GM21576 (cell line): ENCODE data around the gene NEU1.
"Not testable (repeated sequence)": the region's sequence is repeated elsewhere in the genome, so short reads cannot be mapped to it uniquely, and the experiment has no call there.

Experiments
- ATAC-seq: cut with Tn5 transposase; IDR thresholded peaks from one replicate; pipeline ENCODE4 v1.9.1; 2021; ENCODE audit warnings: mild to moderate bottlenecking, moderate library complexity; ENCODE audit not compliant: unreplicated experiment

NEU1 gene

GRCh38 chr6:31847276-31847978 lies 15.2 kb downstream of the NEU1 start:
- ATAC-seq, result no peak

- no peak for ATAC-seq
Measured at GRCh38 chr6:31844507-31844906, 18.1 kb downstream of the NEU1 start.

GRCh38 chr6:31842053-31842452 lies 20.6 kb downstream of the NEU1 start:
- no peak for ATAC-seq

DNA sequence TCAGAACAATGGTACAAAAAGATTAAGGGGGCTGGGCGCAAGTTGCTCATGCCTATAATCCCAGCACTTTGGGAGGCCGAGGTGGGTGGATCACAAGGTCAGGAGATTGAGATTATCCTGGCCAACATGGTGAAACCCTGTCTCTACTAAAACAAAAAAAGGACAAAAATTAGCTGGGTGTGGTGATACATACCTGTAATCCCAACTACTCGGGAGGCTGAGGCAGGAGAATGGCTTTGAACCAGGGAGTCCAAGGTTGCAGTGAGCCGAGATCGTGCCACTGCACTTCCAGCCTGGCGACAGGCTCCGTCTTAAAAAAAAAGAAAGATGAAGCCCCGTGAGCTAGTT lies 22.9 kb downstream of the NEU1 start:
- not testable (repeated sequence) for ATAC-seq

DNA sequence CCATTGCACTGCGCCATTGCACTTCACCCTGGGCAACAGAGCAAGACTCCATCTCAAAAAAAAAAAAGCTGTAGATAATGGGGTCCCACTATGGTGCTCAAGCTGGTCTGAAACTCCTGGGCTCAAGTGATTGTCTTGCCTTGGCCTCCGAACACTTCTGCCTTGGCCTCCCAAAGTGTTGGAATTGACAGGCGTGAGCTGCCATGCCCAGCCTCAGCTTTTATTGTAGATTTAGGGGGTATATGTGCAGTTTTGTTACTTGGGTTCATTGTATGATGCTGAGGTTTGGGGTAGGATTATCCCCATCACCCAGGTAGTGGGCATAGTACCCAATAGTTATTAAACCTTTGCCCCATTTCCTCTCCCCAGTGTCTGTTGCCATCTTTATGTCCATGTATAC lies 23.7 kb downstream of the NEU1 start:
- no peak for ATAC-seq

- ATAC-seq, result not testable (repeated sequence)
Measured at GRCh38 chr6:31838114-31838553, 24.5 kb downstream of the NEU1 start.

- no peak for ATAC-seq
Measured at GRCh38 chr6:31837369-31838113, 25.1 kb downstream of the NEU1 start.

DNA sequence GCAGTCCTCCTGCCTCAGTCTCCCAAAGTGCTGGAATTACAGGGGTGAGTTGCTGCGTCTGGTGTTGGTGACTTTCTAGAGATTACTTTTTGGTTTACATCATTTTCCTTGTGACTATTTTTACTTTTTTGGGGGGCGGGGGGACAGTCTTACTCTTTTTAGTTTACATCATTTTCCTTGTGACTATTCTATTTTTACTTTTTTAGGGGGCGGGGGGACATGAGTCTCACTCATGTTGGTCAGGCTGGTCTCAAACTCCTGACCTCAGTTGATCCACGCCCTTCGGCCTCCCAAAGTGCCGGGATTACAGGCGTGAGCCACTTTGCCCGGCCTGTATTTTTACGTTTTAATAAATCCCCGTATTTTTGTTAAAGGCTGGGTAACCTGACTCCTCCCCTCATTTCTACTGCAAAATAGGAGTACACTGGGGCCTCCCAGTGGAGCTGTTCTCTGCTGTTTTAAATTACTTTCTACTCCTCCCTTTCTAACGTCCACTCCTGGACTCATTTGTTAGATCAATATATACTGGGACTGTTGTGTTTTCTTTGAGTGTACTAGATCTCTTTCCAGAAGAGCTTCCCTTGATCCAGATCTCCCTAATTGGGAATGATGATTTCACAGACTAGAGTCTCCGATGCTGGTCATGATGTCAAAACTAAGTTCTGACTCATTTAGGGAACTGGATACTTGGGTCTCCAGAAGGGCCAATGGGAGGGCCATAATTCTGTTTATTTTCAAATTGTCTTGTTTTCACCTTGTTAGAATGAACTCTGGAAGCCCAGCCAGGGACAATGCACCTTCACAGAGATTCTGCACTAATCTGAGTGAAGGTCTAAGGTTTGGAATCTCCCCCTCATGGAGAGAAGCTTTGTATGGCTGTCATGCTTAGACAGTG lies 25.9 kb downstream of the NEU1 start:
- no peak for ATAC-seq

DNA sequence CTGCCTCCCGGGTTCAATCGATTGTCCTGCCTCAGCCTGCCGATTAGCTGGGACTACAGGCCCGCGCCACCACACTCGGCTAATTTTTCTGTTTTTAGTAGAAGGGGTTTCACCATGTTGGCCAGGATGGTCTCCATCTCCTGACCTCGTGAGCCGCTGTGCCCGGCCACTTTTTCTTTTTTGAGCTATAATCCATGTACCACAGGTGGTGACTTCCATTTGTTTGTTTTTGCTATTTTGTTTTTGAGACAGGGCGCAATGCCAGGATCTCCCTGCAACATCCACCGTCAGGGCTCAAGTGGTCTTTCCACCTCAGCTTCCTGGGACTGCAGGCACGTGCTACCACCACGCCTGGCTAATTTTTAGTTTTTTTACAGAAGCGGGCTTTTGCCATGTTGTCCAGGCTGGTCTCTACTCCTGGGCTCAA lies 26.6 kb downstream of the NEU1 start:
- ATAC-seq, result no peak

DNA sequence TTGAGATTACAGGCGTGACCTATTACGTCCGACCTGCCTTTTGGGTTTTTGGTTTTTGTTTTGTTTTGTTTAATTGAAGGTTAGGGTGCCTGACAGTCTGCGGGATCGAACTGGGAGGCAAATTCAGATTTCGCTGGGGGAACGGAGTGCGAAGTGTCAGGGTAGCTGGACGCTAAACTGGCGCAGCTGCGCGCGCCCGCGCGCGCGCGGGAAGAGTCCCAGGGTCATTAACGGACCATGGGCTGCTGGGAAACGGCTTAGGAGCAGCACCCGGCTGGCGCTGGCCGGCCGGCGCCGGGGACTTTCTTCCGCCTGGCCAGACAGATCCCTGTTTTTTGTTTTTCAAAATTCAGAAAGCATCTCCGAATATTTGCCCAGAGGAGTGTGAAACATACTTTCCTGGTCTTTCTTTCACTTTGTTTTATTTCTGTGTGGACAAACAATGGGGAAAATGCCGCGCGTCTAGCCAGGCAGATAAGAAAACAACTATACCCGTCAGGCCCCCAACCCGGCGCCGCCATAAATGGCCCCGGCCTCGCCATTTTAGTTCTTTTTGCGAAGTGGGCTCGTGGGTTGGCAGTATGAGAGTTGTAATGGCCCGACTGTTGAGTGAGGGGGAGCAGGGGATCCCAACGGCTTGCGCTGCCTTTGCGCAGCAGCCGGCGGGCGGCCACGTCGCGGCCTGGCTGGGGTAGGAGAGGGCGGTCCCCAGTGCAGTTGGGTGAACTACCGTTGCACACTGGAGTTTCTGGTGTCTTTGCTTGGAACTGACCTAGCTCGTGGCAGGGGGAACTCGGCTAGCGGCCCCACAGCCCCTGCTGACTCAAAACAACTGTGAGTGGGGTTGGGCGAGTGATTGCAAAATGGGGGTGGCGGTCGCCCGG lies 28.0 kb downstream of the NEU1 start:
- ATAC-seq, result no peak

- no peak for ATAC-seq
Measured at GRCh38 chr6:31831350-31832215, 31.0 kb downstream of the NEU1 start.

DNA sequence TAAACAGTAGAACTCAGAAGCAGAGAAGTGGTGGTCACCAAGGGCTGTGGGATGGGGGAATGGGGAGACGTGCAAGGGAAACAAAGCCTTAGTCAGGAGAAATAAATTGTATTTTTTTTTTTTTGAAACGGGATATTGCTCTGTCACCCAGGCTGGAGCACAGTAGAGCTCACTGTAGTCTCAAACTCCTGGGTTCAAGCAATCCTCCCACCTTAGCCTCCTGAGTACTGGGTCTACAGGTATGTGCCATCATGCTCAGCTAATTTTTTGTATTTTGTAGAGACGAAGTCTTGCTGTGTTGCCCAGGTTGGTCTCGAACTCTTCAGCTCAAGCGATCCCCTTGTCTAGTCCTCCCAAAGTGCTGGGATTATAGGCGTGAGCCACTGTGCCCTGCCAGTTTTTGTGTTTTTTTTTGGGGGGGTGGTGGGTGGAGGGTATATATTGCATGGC lies 31.7 kb downstream of the NEU1 start:
- ATAC-seq, result no peak

GRCh38 chr6:31829633-31830283 lies 32.9 kb downstream of the NEU1 start:
- no peak for ATAC-seq

DNA sequence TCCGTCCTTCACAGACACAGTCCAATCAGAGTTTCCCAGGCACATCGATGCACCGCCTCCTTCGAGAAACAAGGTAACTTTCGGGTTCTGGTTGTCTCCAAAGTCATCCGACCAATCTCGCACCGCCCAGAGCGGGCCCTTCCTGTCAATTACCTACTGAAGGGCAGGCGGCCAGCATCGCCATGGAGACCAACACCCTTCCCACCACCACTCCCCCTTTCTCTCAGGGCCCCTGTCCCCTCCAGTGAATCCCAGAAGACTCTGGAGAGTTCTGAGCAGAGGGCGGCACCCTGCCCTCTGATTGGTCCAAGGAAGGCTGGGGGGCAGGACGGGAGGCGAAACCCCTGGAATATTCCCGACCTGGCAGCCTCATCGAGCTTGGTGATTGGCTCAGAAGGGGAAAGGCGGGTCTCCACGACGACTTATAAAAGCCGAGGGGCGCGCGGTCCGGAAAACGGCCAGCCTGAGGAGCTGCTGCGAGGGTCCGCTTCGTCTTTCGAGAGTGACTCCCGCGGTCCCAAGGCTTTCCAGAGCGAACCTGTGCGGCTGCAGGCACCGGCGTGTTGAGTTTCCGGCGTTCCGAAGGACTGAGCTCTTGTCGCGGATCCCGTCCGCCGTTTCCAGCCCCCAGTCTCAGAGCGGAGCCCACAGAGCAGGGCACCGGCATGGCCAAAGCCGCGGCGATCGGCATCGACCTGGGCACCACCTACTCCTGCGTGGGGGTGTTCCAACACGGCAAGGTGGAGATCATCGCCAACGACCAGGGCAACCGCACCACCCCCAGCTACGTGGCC lies 35.1 kb downstream of the NEU1 start, which contains the start of gene HSPA1B:
TSS of gene HSPA1B (plus strand) at position 453 of the 794 bp plus-strand sequence. CDS start at position 666, 213 bp downstream.
- ATAC-seq, result peak; percentile 59

- no peak for ATAC-seq
Measured at GRCh38 chr6:31826793-31827285, 35.8 kb downstream of the NEU1 start.

DNA sequence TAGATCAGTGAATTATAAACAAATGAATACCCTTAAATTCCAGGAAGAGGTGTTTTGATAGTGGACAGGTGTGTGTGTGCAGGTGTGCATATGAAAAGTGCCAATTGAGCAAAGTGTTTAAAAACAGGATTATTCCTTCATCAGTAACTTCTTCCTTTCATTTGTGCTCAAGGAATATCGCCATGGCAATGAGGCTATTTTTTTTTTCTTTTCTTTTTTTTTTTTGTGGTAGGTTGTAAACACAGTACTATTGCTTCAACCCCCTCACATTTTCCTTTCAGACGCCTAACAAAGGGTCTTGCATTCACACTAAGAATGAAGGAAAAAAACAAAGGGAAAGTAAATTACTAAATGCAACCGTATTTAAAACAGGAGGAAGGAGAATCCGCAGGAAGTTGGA lies 37.1 kb downstream of the NEU1 start:
- no peak for ATAC-seq

GRCh38 chr6:31823592-31824196 lies 38.9 kb downstream of the NEU1 start:
- ATAC-seq, result not testable (repeated sequence)
